Left lung (tissue), 10 donors: ENCODE data around the gene ZKSCAN1. TPM values are rescaled to one million over a fixed set of nuclear protein-coding genes. Genes with fewer than 3 reads are reported as not detected.

Experiments used
- ATAC-seq: fragments of 200-7000 bp; cut with Tn5 transposase; one replicate; pipeline ENCODE4 v1.9.1; 2020; ENCODE audit warnings: moderate library complexity
- DNase-seq, 4 donors: peaks; one replicate each; pipeline ENCODE4 v3.0.0-alpha.2; 2013 to 2020
- H3K27ac ChIP-seq, 2 donors: fragments of 200-600 bp; sonication (generic) in 1 of 2; one replicate each; pipeline versions ENCODE4 v1.5.0 to v1.8.0; 2020 to 2021
- H3K27me3 ChIP-seq, 2 donors: fragments of 200-600 bp; sonication (generic) in 1 of 2; one replicate each; pipeline versions ENCODE4 v1.5.0 to v1.8.0; 2020 to 2021
- H3K36me3 ChIP-seq, 2 donors: fragments of 200-600 bp; sonication (generic) in 1 of 2; one replicate each; pipeline versions ENCODE4 v1.5.0 to v1.8.0; 2020 to 2021
- H3K4me1 ChIP-seq, 2 donors: fragments of 200-600 bp; one replicate each; pipeline ENCODE4 v1.8.0; 2021
- H3K4me3 ChIP-seq, 2 donors: fragments of 200-600 bp; sonication (generic) in 1 of 2; one replicate each; pipeline versions ENCODE4 v1.5.0 to v1.8.0; 2020 to 2021; ENCODE audit warnings: mild to moderate bottlenecking in 1 of 2
- H3K9me3 ChIP-seq, 2 donors: fragments of 200-600 bp; sonication (generic) in 1 of 2; one replicate each; pipeline versions ENCODE4 v1.5.0 to v1.8.0; 2020 to 2021
- intact Hi-C, 2 donors: fragments of 100-400 bp; cut with DNase I; formaldehyde crosslinking; loops; one replicate each; pipeline versions ENCODE4 v1.11.2 to v1.14.2; 2022
- polyA plus RNA-seq, 6 donors: library from polyadenylated mRNA; unstranded; fragments of 120-200 nt; gene quantifications; one replicate each; pipeline ENCODE4 v1.2.1, GENCODE V29; 2013; ENCODE audit not compliant: insufficient read length in 6 of 6
- total RNA-seq, 2 donors: library from RNA; stranded (reverse); fragmentation: NEBNext Ultra II Directional; extraction: Animal tissue kit (Norgen Biotek cat#: 25700); gene quantifications; one replicate each; pipeline ENCODE4 v1.2.1, GENCODE V29; 2021
- TF ChIP-seq, protein P1 (sequence below), 2 donors: fragments of 200-600 bp; sonication (generic) in 1 of 2; IDR thresholded peaks; one replicate each; pipeline versions ENCODE4 v1.5.0 to v1.8.0; 2021; ENCODE audit warnings: antibody characterized with exemption in 2 of 2
- donor health status: DM: no; HTN: yes; CAD: no.
- donor health status: DM: no; HTN: no; CAD: no.

The ZKSCAN1 gene
- total and polyA plus RNA-seq, 8 donors = 46.7 to 137 (median 87.7) TPM

DNA sequence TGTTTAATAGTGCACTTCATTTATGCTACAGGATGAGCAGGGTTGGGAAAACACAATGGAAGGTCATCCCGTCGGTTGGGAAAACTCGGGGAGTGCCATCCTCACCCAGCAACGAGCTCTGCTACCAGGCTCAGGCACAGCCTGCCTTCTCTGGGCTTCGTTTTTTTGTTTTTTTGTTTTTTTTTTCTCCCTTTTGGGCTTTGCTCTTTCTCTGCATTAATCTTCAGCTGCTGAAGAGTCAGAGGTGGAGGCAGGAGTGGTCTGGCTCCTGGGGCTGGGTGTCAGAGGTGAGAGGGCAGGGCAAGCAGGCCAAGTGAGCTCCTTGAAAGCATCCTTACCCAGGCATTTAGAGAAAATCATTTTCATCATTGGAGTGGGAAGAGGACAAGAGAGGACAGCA, 54.6 kb downstream of the ZKSCAN1 start:
- peaks cover 16 to 75% of the 10 kb centered on the region in 2 donors for H3K36me3 ChIP-seq
- ATAC-seq = no peak
- no peak overlapping the region for H3K4me3 ChIP-seq
- H3K27ac ChIP-seq = no peak overlapping the region
- H3K27me3 ChIP-seq = no peaks in the 10 kb centered on the region
- TF ChIP-seq, protein P1, sequence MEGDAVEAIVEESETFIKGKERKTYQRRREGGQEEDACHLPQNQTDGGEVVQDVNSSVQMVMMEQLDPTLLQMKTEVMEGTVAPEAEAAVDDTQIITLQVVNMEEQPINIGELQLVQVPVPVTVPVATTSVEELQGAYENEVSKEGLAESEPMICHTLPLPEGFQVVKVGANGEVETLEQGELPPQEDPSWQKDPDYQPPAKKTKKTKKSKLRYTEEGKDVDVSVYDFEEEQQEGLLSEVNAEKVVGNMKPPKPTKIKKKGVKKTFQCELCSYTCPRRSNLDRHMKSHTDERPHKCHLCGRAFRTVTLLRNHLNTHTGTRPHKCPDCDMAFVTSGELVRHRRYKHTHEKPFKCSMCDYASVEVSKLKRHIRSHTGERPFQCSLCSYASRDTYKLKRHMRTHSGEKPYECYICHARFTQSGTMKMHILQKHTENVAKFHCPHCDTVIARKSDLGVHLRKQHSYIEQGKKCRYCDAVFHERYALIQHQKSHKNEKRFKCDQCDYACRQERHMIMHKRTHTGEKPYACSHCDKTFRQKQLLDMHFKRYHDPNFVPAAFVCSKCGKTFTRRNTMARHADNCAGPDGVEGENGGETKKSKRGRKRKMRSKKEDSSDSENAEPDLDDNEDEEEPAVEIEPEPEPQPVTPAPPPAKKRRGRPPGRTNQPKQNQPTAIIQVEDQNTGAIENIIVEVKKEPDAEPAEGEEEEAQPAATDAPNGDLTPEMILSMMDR (IDR thresholded peaks at IDR 0.05) = no peak
- intact Hi-C loops = no loop called here
- H3K9me3 ChIP-seq = peaks cover 4 to 32% of the 10 kb centered on the region in 2 donors
- H3K4me1 ChIP-seq = peaks cover 4 to 7% of the 10 kb centered on the region in 2 donors
- no peak for DNase-seq

DNA sequence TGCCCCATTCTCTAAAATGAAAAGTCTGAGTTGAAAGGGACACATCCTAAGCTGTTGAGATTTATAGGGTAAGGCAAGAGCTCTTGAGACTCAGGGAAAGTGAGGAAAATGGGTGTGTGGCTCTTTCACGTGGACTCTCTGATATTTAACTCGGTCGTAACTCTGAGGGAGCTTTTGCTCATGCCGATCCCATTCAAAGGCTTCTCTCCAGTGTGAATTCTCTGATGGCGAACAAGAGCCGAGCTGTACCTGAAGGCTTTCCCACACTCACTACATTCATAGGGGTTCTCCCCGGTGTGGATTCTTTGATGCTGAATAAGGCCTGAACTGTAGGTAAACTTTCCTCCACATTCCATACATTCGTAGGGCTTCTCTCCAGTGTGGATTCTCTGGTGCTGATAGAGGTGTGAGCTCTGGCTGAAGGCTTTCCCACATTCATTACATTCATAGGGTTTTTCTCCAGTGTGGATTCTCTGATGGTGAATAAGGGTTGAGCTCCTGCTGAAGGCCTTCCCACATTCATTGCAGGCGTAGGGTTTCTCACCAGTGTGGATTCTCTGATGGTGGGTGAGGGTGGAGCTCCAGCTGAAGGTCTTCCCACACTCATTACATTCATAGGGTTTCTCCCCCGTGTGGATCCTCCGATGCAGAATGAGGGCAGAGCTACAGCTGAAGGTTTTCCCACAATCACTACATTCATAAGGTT, 55.8 kb downstream of the ZKSCAN1 start:
- Histone ChIP-seq H3K4me1 (no peaks in the 10 kb centered on the region), H3K4me3 (no peak overlapping the region), H3K9me3 (peaks cover 4 to 32% of the 10 kb centered on the region in 2 donors), H3K36me3 (peaks cover 17 to 86% of the 10 kb centered on the region in 2 donors), H3K27me3 (no peaks in the 10 kb centered on the region), H3K27ac (no peak overlapping the region)
- DNase-seq (no peak), ATAC-seq (no peak)
- intact Hi-C loops = no loop called here
- TF ChIP-seq, protein P1 (IDR thresholded peaks at IDR 0.05) = no peak

DNA sequence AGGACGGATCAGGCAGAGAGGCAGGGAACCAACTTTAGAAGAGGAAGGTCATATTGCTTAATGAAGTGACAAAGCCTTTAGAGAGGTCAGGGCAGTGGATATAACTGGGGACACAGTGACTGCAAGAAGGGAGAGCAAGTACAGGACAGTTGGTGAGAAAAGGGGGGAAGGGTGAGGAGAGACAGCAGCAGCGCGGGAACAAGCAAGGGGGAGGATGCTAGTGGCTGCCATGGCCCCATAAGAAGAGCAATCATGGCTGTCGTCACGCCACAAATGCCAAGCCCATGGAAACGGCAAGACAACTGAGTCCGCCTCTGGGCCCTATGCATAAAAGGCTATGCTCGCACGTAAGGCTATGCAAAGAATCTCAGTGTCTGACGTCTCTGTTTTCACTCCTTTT, 57.1 kb downstream of the ZKSCAN1 start:
- H3K4me3 ChIP-seq = no peak overlapping the region
- intact Hi-C loops = no loop called here
- H3K4me1 ChIP-seq = no peaks in the 10 kb centered on the region
- ATAC-seq = no peak
- no peak overlapping the region for H3K27ac ChIP-seq
- H3K36me3 ChIP-seq = peaks cover 17 to 92% of the 10 kb centered on the region in 2 donors
- H3K9me3 ChIP-seq = peaks cover 4 to 32% of the 10 kb centered on the region in 2 donors
- H3K27me3 ChIP-seq = no peaks in the 10 kb centered on the region
- no peak for DNase-seq
- TF ChIP-seq, protein P1 (IDR thresholded peaks at IDR 0.05) = no peak

DNA sequence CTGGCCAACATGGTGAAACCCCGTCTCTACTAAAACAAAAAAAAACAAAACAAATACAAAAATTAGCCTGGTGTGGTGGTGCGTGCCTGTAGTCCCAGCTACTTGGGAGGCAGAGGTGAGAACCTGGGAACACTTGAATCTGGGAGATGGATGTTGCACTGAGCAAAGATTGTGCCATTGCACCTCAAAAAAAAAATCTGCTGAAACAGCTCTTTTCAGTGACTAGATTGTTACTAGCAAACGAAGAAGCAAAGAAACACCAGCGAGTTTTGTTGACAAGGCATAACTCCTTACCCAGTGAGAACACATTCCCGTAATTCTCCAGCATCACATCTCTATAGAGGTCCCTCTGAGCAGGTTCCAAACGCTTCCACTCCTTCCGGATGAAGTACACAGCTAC, 59.4 kb downstream of the ZKSCAN1 start:
- Histone ChIP-seq H3K27ac (no peak overlapping the region), H3K36me3 (peaks cover 17 to 96% of the 10 kb centered on the region in 2 donors), H3K4me3 (no peak overlapping the region), H3K4me1 (peaks cover under 1 to 14% of the 10 kb centered on the region in 2 donors), H3K9me3 (peaks cover 4 to 32% of the 10 kb centered on the region in 2 donors), H3K27me3 (no peaks in the 10 kb centered on the region)
- ATAC-seq = no peak
- intact Hi-C loops = no loop called here
- no peak for DNase-seq
- TF ChIP-seq, protein P1 (IDR thresholded peaks at IDR 0.05) = no peak

GRCh38 chr7:100075418-100075817, 60.0 kb downstream of the ZKSCAN1 start:
- H3K4me3 ChIP-seq = no peak overlapping the region
- peaks cover 17 to 90% of the 10 kb centered on the region in 2 donors for H3K36me3 ChIP-seq
- TF ChIP-seq, protein P1 (IDR thresholded peaks at IDR 0.05) = no peak
- H3K27ac ChIP-seq = no peak overlapping the region
- intact Hi-C loops = no loop called here
- no peaks in the 10 kb centered on the region for H3K27me3 ChIP-seq
- DNase-seq (no peak), ATAC-seq (no peak)
- H3K4me1 ChIP-seq = peaks cover 6 to 20% of the 10 kb centered on the region in 2 donors
- peaks cover 4 to 26% of the 10 kb centered on the region in 2 donors for H3K9me3 ChIP-seq
